Stimulated activated CD8-positive, alpha-beta memory T cell treated with anti-CD3 and anti-CD28 coated beads, Interleukin-2, amount 100 ng/mL, for 1 hour (primary cell): Measurements from ENCODE around the gene TRIM44.

Source experiments
- DNase-seq, 2 donors: peaks; one replicate each; pipeline ENCODE4 v3.0.0-alpha.2; 2020; ENCODE audit warnings: low read depth in 2 of 2

Gene TRIM44

DNA sequence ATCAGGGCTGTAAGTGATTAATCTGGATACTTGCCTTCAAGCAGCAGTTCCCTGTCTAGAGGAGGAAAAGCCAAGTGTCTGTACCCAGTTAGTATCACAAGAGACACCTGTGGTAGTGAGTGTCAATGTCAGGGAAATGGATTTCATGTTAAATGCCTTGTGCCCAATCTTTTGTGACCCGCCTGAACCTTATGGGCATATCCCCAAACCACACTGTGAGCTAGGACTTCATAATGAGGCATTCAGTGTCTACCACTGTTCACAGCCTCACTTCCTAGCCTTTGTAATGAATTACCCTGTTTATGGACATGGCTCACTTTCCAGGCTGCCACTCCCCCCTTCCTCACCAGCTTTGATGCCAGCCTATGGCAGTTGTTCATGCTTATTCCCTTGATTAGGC is 125.1 kb downstream of the TRIM44 start:
- no peak for DNase-seq

DNA sequence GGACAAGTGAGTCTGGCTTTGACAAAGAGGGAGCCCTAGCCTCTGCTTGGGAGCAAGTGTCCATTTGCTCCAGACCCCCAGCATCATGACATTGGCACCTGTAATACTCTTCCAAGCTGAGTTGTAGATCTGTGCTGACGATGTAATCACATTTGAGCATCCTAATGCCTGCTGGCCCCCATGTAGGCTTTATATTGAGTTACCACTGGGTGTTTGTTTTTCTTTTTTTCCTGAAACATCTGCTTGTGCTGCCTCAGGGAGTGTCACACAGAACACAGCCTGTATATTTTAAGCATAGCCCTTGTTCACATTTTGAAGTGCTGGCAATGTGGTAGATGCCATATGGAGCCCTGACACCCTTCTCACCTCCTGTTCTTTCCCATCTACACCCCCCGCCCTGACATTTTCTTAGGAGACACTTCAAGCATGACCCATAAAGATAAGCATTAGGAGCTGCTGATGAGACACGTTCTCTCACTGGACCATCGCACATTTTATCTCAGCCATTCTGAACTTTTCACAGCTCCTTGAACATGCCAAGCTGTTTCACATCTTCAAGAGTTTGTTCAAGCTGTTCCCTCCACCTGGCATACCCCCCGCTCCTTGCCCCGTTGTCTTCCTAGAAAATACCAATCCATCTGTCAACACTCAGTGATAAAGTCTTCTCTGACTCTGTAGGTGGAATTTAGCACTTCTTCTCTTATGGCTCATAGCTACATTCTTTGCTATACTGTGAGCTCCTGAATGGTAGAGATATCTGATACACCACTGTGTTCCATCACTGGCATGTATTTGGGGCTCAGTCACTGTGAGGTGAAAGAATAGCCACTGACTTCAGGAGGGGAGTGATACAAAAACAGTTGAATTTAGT is 128.7 kb downstream of the TRIM44 start:
- DNase-seq = no peak

DNA sequence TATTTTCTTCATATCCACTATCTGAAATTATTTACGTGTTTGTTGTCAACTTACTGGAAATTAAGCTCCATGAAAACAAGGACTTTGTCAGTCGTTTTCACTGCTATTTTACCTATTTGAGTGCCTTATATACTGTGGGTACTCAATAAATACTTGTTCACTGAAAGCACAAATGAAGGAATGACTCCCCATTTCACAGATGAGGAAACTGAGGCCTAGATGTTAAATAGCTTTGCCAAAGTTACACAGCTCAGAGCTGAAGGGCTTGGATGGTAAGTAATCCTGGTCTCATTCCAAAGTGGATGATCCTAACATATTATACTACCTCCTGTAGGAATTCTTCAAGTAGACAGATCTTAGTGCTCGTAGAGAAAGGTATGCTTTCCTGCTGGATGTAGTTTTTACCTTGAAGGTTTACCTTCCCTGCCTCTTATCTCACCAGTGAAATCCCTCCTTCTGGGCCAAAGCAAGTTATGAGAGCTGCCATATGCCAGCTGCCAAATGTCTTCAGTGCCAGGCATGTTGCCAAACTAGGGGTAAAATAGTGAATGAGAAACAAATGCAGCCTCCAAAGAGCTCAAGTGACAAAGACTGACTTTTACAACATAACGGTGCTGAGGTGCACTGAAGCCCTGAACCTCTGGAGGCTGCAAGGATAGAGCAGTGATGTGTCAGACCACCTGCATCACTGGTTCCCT is 129.7 kb downstream of the TRIM44 start:
- no peak for DNase-seq

DNA sequence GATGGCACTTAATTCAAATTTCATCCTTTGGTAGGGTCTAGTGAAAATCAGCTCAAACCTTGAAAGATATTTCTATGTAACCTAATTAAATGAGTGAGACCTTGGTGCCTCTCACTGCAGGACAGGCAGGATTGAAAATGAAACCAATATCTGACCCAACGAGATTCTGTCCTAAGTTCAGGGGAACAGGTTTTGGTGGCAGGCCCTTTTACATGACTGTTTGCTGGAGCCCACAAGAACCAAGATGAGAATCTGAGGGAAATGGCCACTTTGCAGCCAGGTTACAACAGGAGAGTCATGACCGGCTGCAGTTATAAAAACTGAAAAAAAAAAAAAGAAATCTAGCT is 130.2 kb downstream of the TRIM44 start:
- no peak for DNase-seq

DNA sequence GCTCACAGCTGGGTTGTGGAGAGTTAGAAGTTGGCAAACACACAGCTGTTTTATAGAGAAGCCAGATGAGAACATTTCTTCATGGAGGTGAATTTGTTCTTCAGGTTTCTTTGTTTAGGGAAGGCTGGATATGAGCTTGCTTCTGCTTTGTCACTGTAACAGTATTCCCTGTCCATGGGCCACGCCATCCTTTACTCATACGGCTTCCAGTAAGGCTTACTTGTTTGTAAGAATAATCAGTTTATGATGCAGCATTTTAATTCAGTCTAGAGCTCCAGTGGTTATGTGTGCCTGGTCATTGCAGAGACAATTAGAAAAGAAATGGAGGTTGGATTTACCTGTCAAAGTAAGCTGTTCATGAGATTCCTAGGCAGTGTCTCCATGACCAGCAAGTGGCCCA is 131.8 kb downstream of the TRIM44 start:
- no peak for DNase-seq

DNA sequence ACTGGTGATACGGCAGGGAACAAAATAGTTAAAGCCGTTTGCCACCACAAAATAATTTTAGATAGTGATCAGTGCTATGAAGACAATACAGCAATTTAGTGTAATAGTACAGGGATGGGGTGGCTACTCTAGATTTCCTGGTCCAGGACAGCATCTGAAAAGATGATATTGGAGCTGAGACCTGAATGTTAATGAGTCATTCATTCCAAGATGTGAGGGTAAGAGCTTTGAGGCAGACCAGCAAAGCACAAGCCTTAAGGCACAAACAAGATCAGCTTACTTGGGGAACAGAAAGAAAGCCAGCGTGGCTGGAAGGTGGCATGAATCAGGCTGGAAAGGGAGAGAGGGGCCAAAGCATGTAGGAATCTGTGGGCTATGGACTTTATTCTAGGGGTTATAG is 132.3 kb downstream of the TRIM44 start:
- no peak for DNase-seq

DNA sequence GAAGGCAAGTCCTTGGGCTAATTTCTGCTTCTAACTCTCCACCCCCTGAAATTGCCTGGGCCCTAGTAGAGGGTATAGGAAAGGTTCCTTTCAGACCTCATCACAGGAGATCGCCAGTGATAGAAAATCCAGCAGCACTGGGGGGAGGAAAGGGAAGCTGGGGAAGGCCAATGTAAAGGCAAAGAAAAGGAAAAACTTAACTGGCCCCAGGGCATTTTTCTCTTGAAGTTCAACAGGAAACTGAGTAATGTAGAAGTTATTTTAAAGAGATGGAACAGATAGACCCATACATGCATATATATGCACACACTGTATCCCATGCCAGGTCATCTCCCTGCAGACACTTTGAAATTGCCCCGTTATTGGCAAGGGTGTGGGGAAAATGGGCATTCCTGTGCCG is 134.0 kb downstream of the TRIM44 start:
- DNase-seq = no peak

DNA sequence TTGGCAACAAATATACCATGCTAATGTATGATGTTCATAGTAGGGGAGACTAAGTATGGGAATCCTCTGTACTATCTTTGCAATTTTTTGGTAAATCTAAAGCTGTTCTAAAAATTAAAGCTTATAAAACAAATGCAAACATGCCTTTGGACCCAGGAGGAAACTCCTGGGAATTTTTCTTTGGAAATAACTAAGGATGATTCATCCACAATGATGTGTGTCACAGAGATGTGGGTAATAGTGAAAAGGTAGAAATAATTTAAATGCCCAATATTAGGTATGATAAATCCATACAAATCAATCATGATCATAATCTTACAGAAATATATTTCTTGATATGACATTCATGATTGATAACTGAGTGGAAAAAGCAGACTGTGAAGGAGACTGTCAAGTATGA is 135.8 kb downstream of the TRIM44 start:
- DNase-seq = no peak

DNA sequence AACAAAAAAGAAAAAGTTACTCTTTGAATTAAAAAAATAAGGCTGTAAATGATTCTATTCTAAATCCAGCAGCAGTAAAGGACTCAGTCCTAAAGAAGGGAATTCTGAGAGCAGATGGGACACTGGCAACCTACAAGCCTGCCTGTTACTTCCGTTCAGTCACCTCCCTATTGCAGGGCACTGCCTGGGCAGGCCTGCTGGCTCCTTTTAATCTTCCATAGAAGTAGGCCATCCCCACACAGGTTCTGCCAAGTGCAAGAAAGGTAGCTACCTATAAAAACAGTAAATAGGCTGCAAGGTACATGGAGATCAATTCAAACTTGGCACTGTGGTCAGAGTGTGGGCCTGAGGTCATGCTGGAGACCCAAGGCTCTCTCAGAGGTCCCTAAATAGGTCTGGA is 136.4 kb downstream of the TRIM44 start:
- no peak for DNase-seq

DNA sequence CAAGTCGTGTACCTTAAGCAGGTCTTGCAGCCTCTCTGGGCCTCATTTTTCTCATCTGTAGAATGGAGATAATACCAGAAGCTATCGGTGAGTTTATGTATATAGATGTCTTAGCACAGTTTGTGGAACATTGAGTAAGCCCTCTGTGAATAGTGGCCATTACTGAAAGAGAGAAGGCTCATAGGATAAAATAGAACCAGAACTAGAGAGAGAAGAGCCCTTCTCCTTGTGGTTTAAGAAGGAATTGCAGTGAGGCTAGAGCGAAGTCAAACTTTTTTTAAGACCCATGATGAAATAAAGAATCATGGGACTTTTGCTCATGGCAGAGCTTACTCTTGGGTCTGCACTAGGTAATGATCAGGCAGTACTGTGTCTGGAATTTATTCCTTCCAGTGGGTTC is 137.1 kb downstream of the TRIM44 start:
- no peak for DNase-seq

DNA sequence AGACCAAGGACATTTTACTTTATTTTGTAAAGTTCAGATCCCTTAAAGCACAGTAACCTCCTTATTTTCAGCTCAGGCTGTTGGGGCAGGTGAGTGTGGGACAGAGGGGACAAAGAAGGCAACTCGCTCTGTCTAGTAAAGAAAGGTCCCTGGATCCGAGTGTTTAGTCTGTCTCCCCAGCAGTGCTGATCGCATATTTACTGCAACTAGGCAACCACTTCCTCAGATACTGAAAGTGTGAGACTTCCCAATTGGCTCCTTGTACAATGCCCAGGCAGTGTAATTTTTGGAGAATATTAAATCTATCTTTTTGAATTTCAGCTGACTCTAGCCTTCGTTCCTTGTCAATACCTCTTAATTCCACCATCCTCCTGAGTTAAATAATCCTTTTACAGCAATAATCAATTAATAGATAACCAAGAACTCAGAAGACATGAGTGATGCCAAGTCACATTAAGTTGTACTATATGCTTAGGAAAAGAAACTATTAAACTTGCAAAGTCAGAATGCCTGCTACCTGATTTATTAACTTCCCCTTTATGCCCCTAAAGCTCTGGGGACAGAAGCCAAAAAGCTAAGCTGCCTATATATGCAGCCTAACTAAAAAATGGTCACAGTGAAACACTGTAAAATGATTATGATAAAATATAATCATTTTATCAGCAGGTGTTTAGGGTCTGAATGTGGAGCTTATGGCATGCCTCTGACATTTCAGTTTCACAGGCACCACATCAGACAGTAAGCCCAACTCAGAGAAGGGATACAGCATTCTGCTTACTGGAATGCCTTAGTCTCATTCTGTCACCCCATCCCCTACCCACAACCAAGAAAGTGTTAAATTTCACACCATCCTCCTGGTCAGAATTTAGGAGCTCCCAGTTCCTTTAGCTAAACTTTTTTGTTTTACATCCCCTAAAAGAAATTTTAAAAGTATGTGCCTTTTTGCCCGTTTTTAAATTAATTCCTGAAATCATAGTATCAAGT is 138.7 kb downstream of the TRIM44 start:
- no peak for DNase-seq

DNA sequence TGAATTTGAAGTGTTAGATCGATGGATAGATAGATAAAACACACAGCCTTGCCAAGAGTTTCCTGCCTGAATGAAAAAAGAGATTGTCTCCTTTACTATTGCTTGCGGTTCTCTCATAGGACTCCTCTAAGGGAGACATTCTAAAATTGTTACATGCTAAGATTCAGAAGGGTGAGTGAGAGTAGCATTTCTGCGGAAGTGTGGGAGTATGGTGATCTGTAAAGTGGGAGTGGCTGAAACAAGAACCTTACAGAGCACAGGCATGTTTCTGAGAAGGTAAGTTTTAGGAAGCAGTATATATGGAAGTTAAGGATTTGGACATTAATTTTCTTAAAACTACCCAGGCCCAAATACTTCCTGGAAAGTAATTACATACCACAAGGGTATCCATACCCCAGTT is 139.6 kb downstream of the TRIM44 start:
- no peak for DNase-seq

DNA sequence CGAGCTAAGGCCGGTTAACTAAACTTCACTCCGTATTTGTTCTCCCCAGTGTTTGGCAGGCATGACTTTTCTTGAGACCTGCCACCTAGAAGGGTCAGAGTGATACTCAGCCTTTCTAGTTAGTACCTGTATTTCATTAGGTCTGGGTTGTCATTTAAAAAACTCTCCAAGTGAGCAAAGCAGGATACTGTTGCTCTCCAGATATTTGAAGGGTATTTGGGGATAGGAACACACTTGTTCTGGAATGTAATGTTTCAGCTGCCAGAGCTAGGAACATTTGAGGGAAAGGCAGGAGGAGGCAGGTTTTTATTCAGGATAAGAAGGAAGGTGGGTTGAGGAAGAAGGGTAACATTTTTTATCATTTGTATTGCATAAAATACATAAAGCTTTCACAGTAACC is 140.1 kb downstream of the TRIM44 start:
- no peak for DNase-seq

DNA sequence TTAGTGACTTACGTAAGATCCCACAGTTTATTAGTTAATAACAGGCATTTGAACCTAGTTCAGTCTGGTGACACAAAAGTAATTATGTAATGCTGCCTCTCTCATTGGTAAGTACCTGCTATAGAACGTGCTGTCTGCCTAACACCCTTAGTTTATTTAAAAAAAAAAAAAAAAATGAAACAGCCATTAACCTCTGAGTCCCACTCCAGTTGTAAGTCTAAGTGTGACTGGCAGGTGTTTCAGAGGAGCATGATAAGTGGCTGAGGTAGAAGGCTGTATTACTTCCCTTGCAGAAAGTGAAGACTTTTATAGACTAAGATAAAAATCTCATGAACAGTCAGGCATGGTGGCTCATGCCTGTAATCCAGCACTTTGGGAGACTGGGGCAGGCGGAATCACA is 140.5 kb downstream of the TRIM44 start:
- DNase-seq = no peak

DNA sequence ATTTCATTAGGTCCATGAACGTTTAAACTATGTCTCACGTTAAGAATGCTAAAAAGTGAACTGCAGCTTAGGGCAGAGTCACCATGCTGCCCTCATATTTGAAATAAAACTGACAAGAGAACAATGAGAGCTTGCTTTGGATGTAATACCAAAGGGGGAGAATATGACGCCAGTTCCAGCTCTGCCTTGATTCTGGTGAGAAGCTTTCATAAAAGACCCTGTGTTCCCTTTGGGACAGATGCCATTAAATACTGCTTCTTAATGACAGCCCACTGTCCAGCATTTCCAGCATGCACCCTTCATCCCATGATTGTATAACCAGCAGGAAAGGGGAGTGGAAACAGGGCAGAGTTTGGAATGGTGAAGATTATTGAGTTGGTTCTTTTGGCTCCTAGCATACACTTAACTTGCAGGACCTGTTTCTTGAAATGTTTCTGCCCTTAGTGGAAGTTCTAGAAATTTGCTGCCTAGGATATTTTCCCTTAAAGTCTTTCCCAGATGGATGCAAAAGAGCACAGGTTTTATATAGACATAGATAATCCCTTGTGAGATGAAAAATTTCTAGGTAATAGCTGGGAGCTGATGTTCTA is 142.0 kb downstream of the TRIM44 start:
- DNase-seq = no peak

DNA sequence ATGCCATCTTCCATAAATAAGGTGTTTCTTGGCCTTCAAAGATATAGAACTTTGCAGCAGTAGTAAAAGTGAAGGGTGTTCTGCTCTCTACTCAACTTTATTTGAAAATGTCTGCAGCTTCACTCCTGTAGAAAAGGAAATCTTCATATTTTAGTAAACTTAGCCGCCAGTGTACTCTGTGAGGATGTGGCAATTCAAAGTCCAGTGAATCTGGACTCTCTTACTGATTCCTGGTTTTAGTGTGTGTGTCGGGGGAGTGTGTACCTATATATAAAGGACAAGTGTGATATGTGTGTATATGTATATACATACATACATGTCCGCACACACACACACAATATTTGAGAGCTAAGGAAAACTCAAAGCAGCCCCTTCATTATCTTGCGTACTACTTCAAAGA is 147.0 kb downstream of the TRIM44 start:
- no peak for DNase-seq

DNA sequence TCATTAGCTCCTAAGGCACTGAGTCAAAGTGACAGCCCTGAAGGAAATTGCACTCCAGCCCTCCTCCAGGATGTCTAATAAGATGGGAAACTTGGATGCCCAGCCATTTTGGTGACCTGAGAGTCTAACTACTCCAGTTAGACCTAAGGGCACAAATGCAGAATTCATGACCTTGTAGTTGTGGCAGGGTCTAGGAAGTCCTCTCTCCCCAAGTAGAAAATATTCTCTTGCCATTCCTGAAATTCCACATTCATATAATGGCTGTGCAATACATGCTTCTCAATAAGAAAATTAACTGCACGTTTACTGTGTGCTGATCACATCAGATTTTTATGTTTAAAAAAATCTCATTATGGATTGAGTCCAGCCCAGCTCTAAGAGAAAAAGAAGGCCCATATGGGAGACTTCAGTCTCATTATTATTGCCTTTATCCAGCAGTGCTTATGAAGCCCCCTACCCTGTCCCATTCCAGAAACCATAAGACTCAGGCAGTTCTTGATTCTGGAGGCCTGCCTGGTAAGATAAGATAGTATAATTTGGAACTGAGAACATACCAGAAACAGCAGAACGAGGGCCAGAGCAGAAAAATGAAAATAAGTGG is 147.6 kb downstream of the TRIM44 start:
- DNase-seq = no peak

DNA sequence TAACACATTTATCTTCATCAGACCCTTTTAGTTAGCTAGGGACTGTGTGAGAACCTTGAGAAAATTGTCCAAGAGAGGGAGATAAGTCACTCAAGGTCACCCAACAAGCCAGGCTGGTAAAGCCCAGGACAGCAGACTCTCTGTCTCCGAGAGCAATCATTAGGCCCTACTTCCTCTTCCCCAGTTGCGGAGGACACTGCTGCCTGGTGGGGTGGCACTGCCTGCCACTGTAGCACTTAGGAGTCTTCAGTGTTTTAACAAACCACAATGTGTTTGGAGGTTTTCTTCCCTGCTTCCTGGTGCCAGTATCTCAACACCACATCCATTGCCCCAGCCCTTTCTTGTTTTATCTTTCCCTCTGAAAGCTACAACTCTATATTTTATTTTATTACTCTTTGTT is 149.2 kb downstream of the TRIM44 start:
- no peak for DNase-seq

DNA sequence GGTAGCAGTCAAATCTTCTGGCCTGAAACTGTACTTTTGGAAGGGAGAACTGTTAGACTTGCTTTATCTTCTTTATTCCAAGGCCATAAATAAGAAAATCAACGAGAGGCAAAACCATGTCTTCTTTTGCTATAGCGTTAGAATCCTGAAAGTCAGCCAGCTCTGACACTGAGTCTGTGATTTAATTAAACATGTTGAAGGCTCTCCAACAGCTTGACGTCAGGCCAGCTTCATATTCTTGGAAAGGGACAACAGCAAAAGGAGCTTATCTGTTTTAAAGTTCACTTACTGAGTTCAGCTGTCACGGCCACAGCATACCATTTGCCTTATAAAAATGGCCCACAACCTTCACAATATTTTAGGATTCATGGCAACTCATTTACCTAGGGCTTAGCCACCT is 150.3 kb downstream of the TRIM44 start:
- no peak for DNase-seq

DNA sequence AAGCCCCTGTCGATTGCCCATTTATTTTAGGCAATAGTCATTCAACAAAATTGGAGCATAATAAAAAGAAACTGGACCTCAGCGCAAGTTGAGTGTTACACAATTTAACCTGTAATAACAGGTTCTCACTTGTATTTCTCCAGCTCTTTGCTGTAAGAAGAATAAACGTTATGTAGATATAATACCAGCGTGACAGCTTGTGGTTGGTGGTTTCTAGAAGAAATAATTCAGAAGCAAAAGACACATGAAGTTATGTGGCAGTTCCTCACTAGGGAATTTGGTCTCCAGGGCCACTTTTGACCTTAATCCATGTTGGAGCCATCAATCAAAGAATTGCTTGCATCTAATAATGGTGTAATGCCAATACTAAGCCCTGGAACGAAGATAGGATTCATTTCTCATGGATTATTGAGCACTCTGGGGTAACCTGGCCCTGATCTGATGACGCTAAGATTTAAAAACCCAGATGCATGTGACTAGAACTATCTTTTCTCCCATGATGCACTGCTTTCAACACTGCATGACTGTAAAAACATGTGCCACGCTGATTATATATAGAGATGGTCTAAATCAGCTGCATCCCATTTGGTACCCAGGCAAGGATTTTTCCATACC is 151.6 kb downstream of the TRIM44 start:
- no peak for DNase-seq

DNA sequence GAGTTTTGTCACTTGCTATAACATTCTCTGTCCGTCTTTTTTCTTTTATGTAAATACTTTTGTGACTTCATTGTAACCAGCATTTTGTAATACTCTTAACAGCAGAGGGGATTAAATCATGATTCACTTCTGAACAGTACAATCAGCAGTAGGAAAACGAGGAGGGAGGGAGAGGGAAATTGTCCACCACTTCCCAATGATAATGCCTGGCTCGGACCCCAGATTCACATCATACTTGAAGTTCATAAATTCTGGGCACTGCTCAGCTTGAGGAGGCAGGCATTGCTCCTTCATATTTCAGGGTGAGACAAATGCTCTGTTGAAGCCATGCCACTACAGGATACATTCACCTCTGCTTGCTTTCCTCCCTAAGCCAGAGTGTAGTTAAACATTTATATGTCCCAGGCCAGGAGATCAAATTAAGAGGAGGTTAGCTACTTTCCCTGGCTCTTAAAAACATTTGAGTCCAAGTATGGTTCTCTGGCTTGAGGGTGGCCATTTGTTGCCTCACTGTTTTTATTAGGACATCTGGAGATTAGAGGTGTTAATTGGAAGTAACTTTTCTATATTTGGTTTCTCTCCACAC is 152.2 kb downstream of the TRIM44 start:
- no peak for DNase-seq
